GM23248 (cell line): ENCODE measurements around the gene DCP1A. TPM values are rescaled to one million over a fixed set of nuclear protein-coding genes. Genes with fewer than 3 reads are reported as not detected.
A peak's percentile ranks its signal among the peaks of the same experiment; 100 is the strongest.
"Not testable (repeated sequence)": the region's sequence is repeated elsewhere in the genome, so short reads cannot be mapped to it uniquely, and the experiment has no call there.

ENCODE experiments used
- DNase-seq: peaks from one replicate; pipeline ENCODE4 v3.0.0-alpha.2; 2015
- H2AFZ ChIP-seq: fragments of 200-600 bp; sonication (generic); 2 replicates; pipeline ENCODE4 v1.6.1; 2016; ENCODE audit warnings: antibody characterized with exemption
- H3F3A ChIP-seq: fragments of 200-600 bp; sonication (generic); 2 replicates; pipeline ENCODE4 v1.6.1; 2016; ENCODE audit warnings: mild to moderate bottlenecking, antibody characterized with exemption, mixed run types; ENCODE audit not compliant: insufficient read depth
- H3K27ac ChIP-seq: fragments of 200-600 bp; sonication (generic); 2 replicates; pipeline ENCODE4 v1.5.1; 2016; ENCODE audit warnings: mild to moderate bottlenecking
- H3K27me3 ChIP-seq: fragments of 200-600 bp; sonication (generic); replicated peaks from 2 replicates; pipeline ENCODE4 v1.6.1; 2016; ENCODE audit warnings: mild to moderate bottlenecking; ENCODE audit not compliant: insufficient read depth
- H3K36me3 ChIP-seq: fragments of 200-600 bp; sonication (generic); 2 replicates; pipeline ENCODE4 v1.6.1; 2016; ENCODE audit warnings: low read depth, mild to moderate bottlenecking
- H3K4me1 ChIP-seq: fragments of 200-600 bp; sonication (generic); 2 replicates; pipeline ENCODE4 v1.6.1; 2016; ENCODE audit warnings: mild to moderate bottlenecking; ENCODE audit not compliant: insufficient read depth
- H3K4me2 ChIP-seq: fragments of 200-600 bp; sonication (generic); one replicate; pipeline ENCODE4 v1.6.1; 2016; ENCODE audit warnings: mild to moderate bottlenecking; ENCODE audit not compliant: unreplicated experiment
- H3K4me3 ChIP-seq: fragments of 200-600 bp; sonication (generic); 2 replicates; pipeline ENCODE4 v1.5.1; 2016; ENCODE audit warnings: mild to moderate bottlenecking
- H3K79me2 ChIP-seq: fragments of 200-600 bp; sonication (generic); 2 replicates; pipeline ENCODE4 v1.6.1; 2016; ENCODE audit warnings: mild to moderate bottlenecking; ENCODE audit not compliant: insufficient read depth
- H3K9ac ChIP-seq: fragments of 200-600 bp; sonication (generic); 2 replicates; pipeline ENCODE4 v1.6.1; 2016; ENCODE audit warnings: mild to moderate bottlenecking
- H3K9me2 ChIP-seq: fragments of 200-600 bp; sonication (generic); 2 replicates; pipeline ENCODE4 v1.6.1; 2016; ENCODE audit warnings: mixed run types, mild to moderate bottlenecking, moderate library complexity; ENCODE audit not compliant: insufficient read depth
- H3K9me3 ChIP-seq: fragments of 200-600 bp; sonication (generic); one replicate; pipeline ENCODE4 v1.6.1; 2017; ENCODE audit warnings: low read depth
- H4K20me1 ChIP-seq: fragments of 200-600 bp; sonication (generic); 2 replicates; pipeline ENCODE4 v1.6.0; 2016; ENCODE audit not compliant: insufficient read depth
- EZH2 ChIP-seq: fragments of 200-600 bp; sonication (generic); IDR thresholded peaks from 2 replicates; pipeline ENCODE4 v1.6.1; 2018; ENCODE audit warnings: antibody characterized with exemption, mild to moderate bottlenecking; ENCODE audit not compliant: insufficient read depth, poor library complexity, severe bottlenecking
- EZH2phosphoT487 ChIP-seq: fragments of 200-600 bp; sonication (generic); IDR thresholded peaks from 2 replicates; pipeline ENCODE4 v1.6.1; 2018; ENCODE audit warnings: antibody characterized with exemption, moderate library complexity, mild to moderate bottlenecking, low read depth; ENCODE audit not compliant: insufficient read depth
- WGBS, 2 experiments: methylation state at CpG; one replicate each; pipeline ENCODE4 v1.1.6; 2015 to 2017; ENCODE audit warnings: low lambda C conversion rate in 2 of 2, low coverage in 1 of 2; ENCODE audit errors: missing lambda C conversion rate in 2 of 2; 5-methylcytosine and 5-hydroxymethylcytosine counted together
- in situ Hi-C: fragments of 300-500 bp; cut with MboI; formaldehyde crosslinking; loops from 2 replicates; pipeline ENCODE4 v1.15.0; 2020
- polyA plus RNA-seq: library from polyadenylated mRNA; unstranded; fragments of >200 nt; fragmentation: Nextera tagmentation; extraction: Ambion mirVana; gene quantifications from 2 replicates; pipeline ENCODE4 v1.2.1, GENCODE V29; 2016
- total RNA-seq: library from RNA; depleted of rRNA; stranded (reverse); fragments of >200 nt; shearing (Covaris generic); gene quantifications from 2 replicates; pipeline ENCODE4 v1.2.3, GENCODE V29; 2014

DCP1A gene
- total and polyA plus RNA-seq, 2 experiments from 2014 or later: 13.1 to 27.2 TPM

GRCh38 chr3:53303957-53304356 is 43.4 kb downstream of the DCP1A start:
- DNase-seq: peak; percentile 24
- Histone ChIP-seq H3K4me1 (no peaks in the 10 kb centered on the region), H3K9me3 (no peaks in the 10 kb centered on the region), H3F3A (peaks cover 18% of the 10 kb centered on the region), H2AFZ (no peak overlapping the region), H3K27ac (no peak overlapping the region), H3K4me3 (no peak overlapping the region), H3K9ac (no peak overlapping the region), H3K27me3 (no peaks in the 10 kb centered on the region), H3K9me2 (no peaks in the 10 kb centered on the region), H3K36me3 (peaks cover 40% of the 10 kb centered on the region), H4K20me1 (no peaks in the 10 kb centered on the region), H3K4me2 (no peak overlapping the region), H3K79me2 (peaks cover 18% of the 10 kb centered on the region; the same call in 1 of the 2 replicates)
- in situ Hi-C loops: no loop called here
- 67 to 79% methylated on average over 3 of the region's 3 CpGs for WGBS, 2 experiments
- no peak for TF ChIP-seq EZH2phosphoT487
- TF ChIP-seq EZH2: no peak

DNA sequence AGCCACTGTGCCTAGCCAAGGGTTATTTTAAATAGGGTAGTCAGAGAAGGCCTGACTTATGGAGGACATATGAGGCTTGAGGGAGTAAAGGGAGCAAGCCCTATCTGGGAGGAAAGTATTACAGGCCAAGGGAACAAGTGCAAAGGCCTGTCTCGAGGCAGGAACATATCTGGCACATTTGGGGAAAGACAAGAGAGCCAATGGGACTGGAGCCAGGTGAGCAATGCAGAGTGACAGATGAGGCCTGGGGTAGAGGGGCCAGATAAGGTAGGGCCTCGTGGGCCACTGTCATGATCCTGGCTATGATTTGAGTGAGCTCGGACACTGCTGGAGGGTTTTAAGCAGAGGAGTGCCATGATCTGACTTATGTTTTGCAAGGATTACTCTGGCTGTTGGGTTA is 43.8 kb downstream of the DCP1A start:
- Histone ChIP-seq H3K79me2 (peaks cover 16% of the 10 kb centered on the region; the same call in 1 of the 2 replicates), H3K4me2 (no peak overlapping the region), H3K4me1 (no peaks in the 10 kb centered on the region), H3K36me3 (peaks cover 40% of the 10 kb centered on the region), H3K4me3 (no peak overlapping the region), H3F3A (peaks cover 18% of the 10 kb centered on the region), H2AFZ (no peak overlapping the region), H3K27ac (no peak overlapping the region), H3K9me3 (no peaks in the 10 kb centered on the region), H3K27me3 (no peaks in the 10 kb centered on the region), H3K9me2 (no peaks in the 10 kb centered on the region), H4K20me1 (no peaks in the 10 kb centered on the region), H3K9ac (no peak overlapping the region)
- TF ChIP-seq EZH2 (no peak), EZH2phosphoT487 (no peak)
- WGBS, 2 experiments: 51 to 54% methylated on average over 3 of the region's 3 CpGs
- in situ Hi-C loops: no loop called here
- DNase-seq: no peak

DNA sequence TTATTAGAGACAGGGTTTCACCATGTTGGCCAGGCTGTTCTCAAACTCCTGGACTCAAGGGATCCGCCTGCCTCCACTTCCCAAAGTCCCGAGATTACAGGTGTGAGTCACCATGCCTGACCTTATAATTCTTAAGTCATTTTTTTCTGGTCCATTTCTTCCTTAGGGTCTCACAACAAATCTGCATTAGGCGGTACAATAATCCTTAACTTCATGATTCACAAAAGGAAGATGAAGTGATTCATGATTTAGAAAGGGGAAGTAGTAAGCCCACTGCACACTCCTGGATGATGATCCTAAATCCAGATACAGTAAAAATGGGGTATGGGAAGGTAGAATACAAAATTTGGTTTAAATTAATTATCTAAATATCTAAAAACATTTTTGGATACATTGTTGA is 46.5 kb downstream of the DCP1A start:
- 77 to 82% methylated on average over 3 of the region's 3 CpGs for WGBS, 2 experiments
- H3K4me3 ChIP-seq: no peak overlapping the region
- H3K36me3 ChIP-seq: peaks cover 34% of the 10 kb centered on the region
- H3K27ac ChIP-seq: no peak overlapping the region
- no peak for DNase-seq
- no peaks in the 10 kb centered on the region for H3K79me2 ChIP-seq
- H3K9me2 ChIP-seq: no peaks in the 10 kb centered on the region
- no peaks in the 10 kb centered on the region for H3K9me3 ChIP-seq
- no peaks in the 10 kb centered on the region for H3K27me3 ChIP-seq
- no peaks in the 10 kb centered on the region for H3K4me1 ChIP-seq
- no peak overlapping the region for H3K9ac ChIP-seq
- TF ChIP-seq EZH2 (no peak), EZH2phosphoT487 (no peak)
- H4K20me1 ChIP-seq: no peaks in the 10 kb centered on the region
- no peak overlapping the region for H3K4me2 ChIP-seq
- in situ Hi-C loops: no loop called here
- no peak overlapping the region for H2AFZ ChIP-seq
- H3F3A ChIP-seq: peaks cover 18% of the 10 kb centered on the region

GRCh38 chr3:53299611-53300023 is 47.7 kb downstream of the DCP1A start:
- H3K4me1 ChIP-seq, H3K9me3 ChIP-seq, H3K27me3 ChIP-seq, H2AFZ ChIP-seq, H3K4me2 ChIP-seq, in situ Hi-C loops, H3K9ac ChIP-seq, H3K4me3 ChIP-seq, H3K79me2 ChIP-seq, H4K20me1 ChIP-seq, H3K9me2 ChIP-seq: not testable (repeated sequence)
- Histone ChIP-seq H3K27ac (peak overlapping the region; percentile 8; the same call in 1 of the 2 replicates), H3F3A (peaks cover 18% of the 10 kb centered on the region), H3K36me3 (peaks cover 28% of the 10 kb centered on the region)
- peak; percentile 83 for DNase-seq
- 31 to 33% methylated on average over 5 of the region's 5 CpGs for WGBS, 2 experiments

DNA sequence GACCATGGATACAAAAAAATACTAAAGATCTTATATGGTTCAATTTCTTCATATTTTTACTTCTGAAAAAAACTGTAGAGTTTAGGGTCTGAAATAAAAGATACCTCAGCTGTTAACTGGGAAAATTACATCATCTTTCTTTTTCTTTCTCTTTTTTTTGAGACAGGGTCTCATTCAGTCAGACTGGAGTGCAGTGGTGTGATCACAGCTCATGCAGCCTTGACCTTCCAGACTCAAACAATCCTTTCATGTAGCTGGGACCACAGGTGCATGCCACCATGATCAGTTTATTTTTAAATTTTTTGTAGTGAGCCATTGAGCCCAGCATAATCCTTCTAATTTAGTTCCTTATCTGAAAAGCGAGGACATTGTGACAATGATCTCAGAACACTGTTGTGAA is 51.9 kb downstream of the DCP1A start:
- Histone ChIP-seq H3K36me3 (peaks cover 21% of the 10 kb centered on the region), H2AFZ (no peak overlapping the region), H3K9ac (no peak overlapping the region), H4K20me1 (no peaks in the 10 kb centered on the region), H3K4me1 (no peaks in the 10 kb centered on the region), H3K9me3 (no peaks in the 10 kb centered on the region), H3K79me2 (no peaks in the 10 kb centered on the region), H3K9me2 (no peaks in the 10 kb centered on the region), H3K4me3 (no peak overlapping the region), H3F3A (peaks cover under 1% of the 10 kb centered on the region; the same call in 1 of the 2 replicates), H3K27me3 (no peaks in the 10 kb centered on the region), H3K4me2 (no peak overlapping the region), H3K27ac (no peak overlapping the region)
- in situ Hi-C loops: no loop called here
- TF ChIP-seq EZH2phosphoT487 (no peak), EZH2 (no peak)
- no peak for DNase-seq
- 100% methylated on average over 1 of the region's 1 CpG for WGBS, 2 experiments
